ENCODE measurements around the gene OLFM1. TPM values are rescaled to one million over a fixed set of nuclear protein-coding genes. Genes with fewer than 3 reads are reported as not detected.

Gene OLFM1
- total RNA-seq, 1 donor from 2014 or later = 0.83 TPM

DNA sequence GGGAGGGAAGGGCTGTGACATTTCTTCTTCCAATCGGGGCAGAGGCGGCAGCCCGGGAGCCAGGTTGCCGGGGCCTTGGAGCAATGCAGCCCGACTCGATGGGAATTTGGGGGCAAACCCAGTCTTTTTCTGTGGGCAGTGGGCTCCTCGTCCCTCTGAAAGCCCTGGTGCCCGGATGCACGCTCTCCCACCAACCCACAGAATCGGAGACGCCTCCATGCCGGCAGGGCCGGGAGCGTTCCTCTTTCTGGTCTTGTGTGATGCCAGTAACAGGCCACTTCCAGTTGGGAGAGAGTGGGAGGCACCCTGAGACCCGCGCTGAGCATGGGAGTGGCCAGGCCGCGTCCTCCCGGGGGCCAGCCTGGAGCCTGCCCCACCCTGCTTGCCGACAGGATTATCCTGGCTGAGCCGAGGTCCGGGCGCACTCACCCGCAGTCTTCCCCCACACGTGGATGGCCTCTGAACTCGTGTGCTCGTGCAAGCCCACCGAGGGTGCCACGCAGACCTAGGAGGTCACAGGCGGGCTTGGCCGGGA is 17.8 kb downstream of the OLFM1 start:
- H3K27me3 Mint-ChIP-seq (ENCODE audit: unreplicated experiment) = peaks cover 4% of the 10 kb centered on the region
- no peak for DNase-seq (ENCODE audit: extremely low spot score, unreplicated experiment)
- H3K27ac Mint-ChIP-seq (ENCODE audit: unreplicated experiment) = no peak overlapping the region

DNA sequence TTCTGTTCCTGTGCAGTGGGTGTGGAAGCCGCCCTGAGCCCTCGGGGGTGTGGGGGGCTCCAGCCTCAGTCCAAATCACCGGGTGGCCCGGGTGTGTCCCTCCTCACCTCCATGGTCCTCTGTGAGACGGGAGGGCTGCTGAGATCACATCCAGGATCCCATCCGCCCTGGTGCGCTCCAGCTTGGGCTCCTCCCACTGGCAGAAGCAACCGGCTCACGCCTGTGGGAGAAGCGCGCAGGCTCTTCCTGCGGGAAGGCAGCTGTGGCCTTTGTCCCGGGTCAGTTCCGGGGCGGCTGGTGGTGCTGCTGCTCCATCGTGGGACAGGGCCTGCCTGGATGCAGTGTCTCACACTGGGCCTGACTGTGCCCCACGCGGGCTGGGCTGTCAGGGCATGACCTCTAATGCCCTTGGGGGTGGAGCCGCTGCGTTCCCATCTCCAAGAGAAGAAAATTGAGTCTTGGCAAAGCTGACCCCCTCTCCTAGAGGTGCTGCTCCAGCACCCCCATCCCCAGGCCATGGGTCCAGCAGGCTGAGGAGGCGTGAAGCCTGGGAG is 18.5 kb downstream of the OLFM1 start:
- H3K36me3 Mint-ChIP-seq (ENCODE audit: unreplicated experiment) = no peaks in the 10 kb centered on the region
- H3K4me1 Mint-ChIP-seq (ENCODE audit: unreplicated experiment) = no peaks in the 10 kb centered on the region
- H3K9me3 Mint-ChIP-seq (ENCODE audit: unreplicated experiment) = no peaks in the 10 kb centered on the region
- no peak for TF ChIP-seq CTCF (IDR thresholded peaks at IDR 0.05)
- no peak overlapping the region for H3K4me3 Mint-ChIP-seq (ENCODE audit: unreplicated experiment)
- H3K27ac Mint-ChIP-seq (ENCODE audit: unreplicated experiment) = no peak overlapping the region
- no peak for DNase-seq (ENCODE audit: extremely low spot score, unreplicated experiment)
- H3K27me3 Mint-ChIP-seq (ENCODE audit: unreplicated experiment) = peaks cover 4% of the 10 kb centered on the region

More for the DNA sequence above, 17.8 kb downstream of the OLFM1 start:
- Mint-ChIP-seq H3K36me3 (ENCODE audit: unreplicated experiment) (no peaks in the 10 kb centered on the region), H3K4me1 (ENCODE audit: unreplicated experiment) (no peaks in the 10 kb centered on the region), H3K4me3 (ENCODE audit: unreplicated experiment) (no peak overlapping the region), H3K9me3 (ENCODE audit: unreplicated experiment) (no peaks in the 10 kb centered on the region)
- TF ChIP-seq CTCF (IDR thresholded peaks at IDR 0.05) = no peak

DNA sequence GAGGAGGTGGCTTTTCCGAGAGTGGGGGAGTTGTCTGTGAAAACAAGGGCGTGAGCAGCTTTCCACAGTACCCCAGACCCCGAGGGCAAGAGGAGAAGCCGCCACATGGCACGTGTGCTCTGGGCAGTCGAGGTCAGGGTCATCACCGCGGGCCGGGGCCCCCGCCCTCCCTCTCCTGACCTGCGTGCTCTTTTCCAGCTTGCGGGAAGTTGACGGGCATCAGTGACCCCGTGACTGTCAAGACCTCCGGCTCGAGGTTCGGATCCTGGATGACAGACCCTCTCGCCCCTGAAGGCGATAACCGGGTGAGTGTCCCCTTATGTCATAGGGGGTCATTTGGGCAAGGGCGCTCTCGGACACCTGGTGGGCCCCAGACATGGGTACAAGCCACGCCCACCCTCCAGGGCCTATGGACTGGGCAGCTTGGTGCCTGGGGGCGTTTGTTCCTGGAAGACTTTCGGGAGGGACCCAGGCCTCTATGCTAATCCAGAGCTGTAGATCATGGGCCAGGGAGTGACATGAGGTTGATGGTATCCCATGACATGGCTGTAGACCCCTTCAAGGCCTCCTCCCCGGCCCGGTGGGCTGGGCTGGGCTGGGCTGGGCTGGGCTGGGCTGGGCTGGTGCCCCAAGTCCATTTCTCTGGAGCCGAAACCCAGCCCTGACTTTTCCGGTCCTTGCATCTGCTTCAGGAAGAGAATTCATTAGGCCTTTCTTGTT is 19.2 kb downstream of the OLFM1 start:
- H3K27me3 Mint-ChIP-seq (ENCODE audit: unreplicated experiment) = peaks cover 4% of the 10 kb centered on the region
- H3K27ac Mint-ChIP-seq (ENCODE audit: unreplicated experiment) = no peak overlapping the region
- H3K9me3 Mint-ChIP-seq (ENCODE audit: unreplicated experiment) = no peaks in the 10 kb centered on the region
- no peaks in the 10 kb centered on the region for H3K36me3 Mint-ChIP-seq (ENCODE audit: unreplicated experiment)
- no peak overlapping the region for H3K4me3 Mint-ChIP-seq (ENCODE audit: unreplicated experiment)
- no peaks in the 10 kb centered on the region for H3K4me1 Mint-ChIP-seq (ENCODE audit: unreplicated experiment)
- no peak for DNase-seq (ENCODE audit: extremely low spot score, unreplicated experiment)
- TF ChIP-seq CTCF (IDR thresholded peaks at IDR 0.05) = no peak

- no peaks in the 10 kb centered on the region for H3K36me3 Mint-ChIP-seq (ENCODE audit: unreplicated experiment)
- H3K27me3 Mint-ChIP-seq (ENCODE audit: unreplicated experiment) = peaks cover 4% of the 10 kb centered on the region
- H3K4me3 Mint-ChIP-seq (ENCODE audit: unreplicated experiment) = no peak overlapping the region
- no peak overlapping the region for H3K27ac Mint-ChIP-seq (ENCODE audit: unreplicated experiment)
- DNase-seq (ENCODE audit: extremely low spot score, unreplicated experiment) = no peak
- TF ChIP-seq CTCF (IDR thresholded peaks at IDR 0.05) = no peak
- H3K9me3 Mint-ChIP-seq (ENCODE audit: unreplicated experiment) = no peaks in the 10 kb centered on the region
- no peaks in the 10 kb centered on the region for H3K4me1 Mint-ChIP-seq (ENCODE audit: unreplicated experiment)
Observed at GRCh38 chr9:135107581-135108235, 20.2 kb downstream of the OLFM1 start.
